ENCODE measurements around the gene HDAC4.

DNA sequence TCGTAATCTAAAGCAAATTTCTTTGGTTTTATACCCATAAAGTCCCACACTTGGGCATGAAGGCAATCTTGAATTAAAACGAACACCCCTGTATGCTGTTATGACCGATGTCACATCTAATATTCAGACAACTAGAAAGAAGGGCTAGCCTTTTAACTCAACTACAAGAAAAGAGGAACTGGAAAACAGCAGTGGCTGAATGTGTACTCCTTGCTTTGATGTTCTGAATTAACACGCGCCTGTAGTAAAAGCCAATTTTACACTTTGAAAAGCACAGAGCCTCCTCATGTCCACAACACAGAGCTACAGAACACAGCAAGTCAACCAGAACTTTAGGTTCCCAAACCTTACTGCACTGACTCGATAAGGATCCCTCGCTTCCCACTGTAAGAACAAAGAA lies 147.6 kb downstream of the HDAC4 start:
- TF ChIP-seq ZBTB7A (tag by site-specific recombination; IDR thresholded peaks at IDR 0.05; ENCODE audit: low read depth), result no peak
- no peak for TF ChIP-seq REST (tag by site-specific recombination; IDR thresholded peaks at IDR 0.05)
- TF ChIP-seq ZNF555 (tag by site-specific recombination; conservative IDR thresholded peaks at IDR 0.05), result no peak
- no peak for TF ChIP-seq ZNF132 (tag by site-specific recombination; IDR thresholded peaks at IDR 0.05; ENCODE audit: borderline replicate concordance)
- no peak for TF ChIP-seq CTCF (tag by site-specific recombination; IDR thresholded peaks at IDR 0.05)
- TF ChIP-seq, protein P1, sequence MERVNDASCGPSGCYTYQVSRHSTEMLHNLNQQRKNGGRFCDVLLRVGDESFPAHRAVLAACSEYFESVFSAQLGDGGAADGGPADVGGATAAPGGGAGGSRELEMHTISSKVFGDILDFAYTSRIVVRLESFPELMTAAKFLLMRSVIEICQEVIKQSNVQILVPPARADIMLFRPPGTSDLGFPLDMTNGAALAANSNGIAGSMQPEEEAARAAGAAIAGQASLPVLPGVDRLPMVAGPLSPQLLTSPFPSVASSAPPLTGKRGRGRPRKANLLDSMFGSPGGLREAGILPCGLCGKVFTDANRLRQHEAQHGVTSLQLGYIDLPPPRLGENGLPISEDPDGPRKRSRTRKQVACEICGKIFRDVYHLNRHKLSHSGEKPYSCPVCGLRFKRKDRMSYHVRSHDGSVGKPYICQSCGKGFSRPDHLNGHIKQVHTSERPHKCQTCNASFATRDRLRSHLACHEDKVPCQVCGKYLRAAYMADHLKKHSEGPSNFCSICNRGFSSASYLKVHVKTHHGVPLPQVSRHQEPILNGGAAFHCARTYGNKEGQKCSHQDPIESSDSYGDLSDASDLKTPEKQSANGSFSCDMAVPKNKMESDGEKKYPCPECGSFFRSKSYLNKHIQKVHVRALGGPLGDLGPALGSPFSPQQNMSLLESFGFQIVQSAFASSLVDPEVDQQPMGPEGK (tag by site-specific recombination; IDR thresholded peaks at IDR 0.05), result no peak
- TF ChIP-seq ZNF76 (tag by site-specific recombination; IDR thresholded peaks at IDR 0.05; ENCODE audit: borderline replicate concordance, low read depth), result no peak
- no peak for TF ChIP-seq SALL2 (tag by site-specific recombination; IDR thresholded peaks at IDR 0.05; ENCODE audit: borderline replicate concordance)
- no peak for TF ChIP-seq GLI4 (tag by site-specific recombination; IDR thresholded peaks at IDR 0.05)
- no peak for TF ChIP-seq EGR2 (tag by site-specific recombination; IDR thresholded peaks at IDR 0.05; ENCODE audit: low read depth)
- TF ChIP-seq, protein P2, sequence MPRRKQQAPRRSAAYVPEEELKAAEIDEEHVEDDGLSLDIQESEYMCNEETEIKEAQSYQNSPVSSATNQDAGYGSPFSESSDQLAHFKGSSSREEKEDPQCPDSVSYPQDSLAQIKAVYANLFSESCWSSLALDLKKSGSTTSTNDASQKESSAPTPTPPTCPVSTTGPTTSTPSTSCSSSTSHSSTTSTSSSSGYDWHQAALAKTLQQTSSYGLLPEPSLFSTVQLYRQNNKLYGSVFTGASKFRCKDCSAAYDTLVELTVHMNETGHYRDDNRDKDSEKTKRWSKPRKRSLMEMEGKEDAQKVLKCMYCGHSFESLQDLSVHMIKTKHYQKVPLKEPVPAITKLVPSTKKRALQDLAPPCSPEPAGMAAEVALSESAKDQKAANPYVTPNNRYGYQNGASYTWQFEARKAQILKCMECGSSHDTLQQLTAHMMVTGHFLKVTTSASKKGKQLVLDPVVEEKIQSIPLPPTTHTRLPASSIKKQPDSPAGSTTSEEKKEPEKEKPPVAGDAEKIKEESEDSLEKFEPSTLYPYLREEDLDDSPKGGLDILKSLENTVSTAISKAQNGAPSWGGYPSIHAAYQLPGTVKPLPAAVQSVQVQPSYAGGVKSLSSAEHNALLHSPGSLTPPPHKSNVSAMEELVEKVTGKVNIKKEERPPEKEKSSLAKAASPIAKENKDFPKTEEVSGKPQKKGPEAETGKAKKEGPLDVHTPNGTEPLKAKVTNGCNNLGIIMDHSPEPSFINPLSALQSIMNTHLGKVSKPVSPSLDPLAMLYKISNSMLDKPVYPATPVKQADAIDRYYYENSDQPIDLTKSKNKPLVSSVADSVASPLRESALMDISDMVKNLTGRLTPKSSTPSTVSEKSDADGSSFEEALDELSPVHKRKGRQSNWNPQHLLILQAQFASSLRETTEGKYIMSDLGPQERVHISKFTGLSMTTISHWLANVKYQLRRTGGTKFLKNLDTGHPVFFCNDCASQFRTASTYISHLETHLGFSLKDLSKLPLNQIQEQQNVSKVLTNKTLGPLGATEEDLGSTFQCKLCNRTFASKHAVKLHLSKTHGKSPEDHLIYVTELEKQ (tag by site-specific recombination; IDR thresholded peaks at IDR 0.05; ENCODE audit: borderline replicate concordance), result no peak
- TF ChIP-seq ZNF239 (tag by site-specific recombination; IDR thresholded peaks at IDR 0.05), result no peak
- TF ChIP-seq ZNF292 (tag by site-specific recombination; IDR thresholded peaks at IDR 0.05; ENCODE audit: borderline replicate concordance, low read depth), result no peak
